ENCODE results near the gene CD8A.

Gene CD8A

GRCh38 chr2:86764661-86765309 lies 25.9 kb downstream of the CD8A start:
- TF ChIP-seq POLR2AphosphoS5 (IDR thresholded peaks at IDR 0.05; ENCODE audit: low read depth) (no peak), CTCF (IDR thresholded peaks at IDR 0.05; ENCODE audit: insufficient read depth, low read length) (peak; percentile 40)
- DNase-seq (ENCODE audit: low read depth in 1 of 2, low spot score in 1 of 2) = peak in 1 of 2 experiments; percentile 36
- H3K4me3 ChIP-seq (replicated peaks; ENCODE audit: insufficient read depth, low read length) = no peak overlapping the region
- no peak overlapping the region for H3K27ac ChIP-seq (replicated peaks)
- no peaks in the 10 kb centered on the region for H3K27me3 ChIP-seq (ENCODE audit: insufficient read depth, poor library complexity, severe bottlenecking)

- DNase-seq (ENCODE audit: low read depth in 1 of 2, low spot score in 1 of 2) = no peak
- Histone ChIP-seq H3K4me3 (replicated peaks; ENCODE audit: insufficient read depth, low read length) (no peak overlapping the region), H3K27me3 (ENCODE audit: insufficient read depth, poor library complexity, severe bottlenecking) (no peaks in the 10 kb centered on the region), H3K27ac (replicated peaks) (no peak overlapping the region)
- TF ChIP-seq CTCF (IDR thresholded peaks at IDR 0.05; ENCODE audit: insufficient read depth, low read length) = no peak
- no peak for TF ChIP-seq GABPA (IDR thresholded peaks at IDR 0.05; ENCODE audit: low read depth)
- no peak for TF ChIP-seq POLR2AphosphoS5 (IDR thresholded peaks at IDR 0.05; ENCODE audit: low read depth)
- no peak for TF ChIP-seq REST (IDR thresholded peaks at IDR 0.05; ENCODE audit: insufficient replicate concordance, low read depth)
Measured at GRCh38 chr2:86760371-86760770, 30.3 kb downstream of the CD8A start.

- no peak for DNase-seq (ENCODE audit: low read depth in 1 of 2, low spot score in 1 of 2)
- Histone ChIP-seq H3K4me3 (replicated peaks; ENCODE audit: insufficient read depth, low read length) (no peak overlapping the region), H3K27me3 (ENCODE audit: insufficient read depth, poor library complexity, severe bottlenecking) (no peaks in the 10 kb centered on the region), H3K27ac (replicated peaks) (no peak overlapping the region)
- TF ChIP-seq REST (IDR thresholded peaks at IDR 0.05; ENCODE audit: insufficient replicate concordance, low read depth) (no peak), SPI1 (IDR thresholded peaks at IDR 0.05; ENCODE audit: borderline replicate concordance, low read depth) (no peak), GABPA (IDR thresholded peaks at IDR 0.05; ENCODE audit: low read depth) (no peak), POLR2AphosphoS5 (IDR thresholded peaks at IDR 0.05; ENCODE audit: low read depth) (no peak), CTCF (IDR thresholded peaks at IDR 0.05; ENCODE audit: insufficient read depth, low read length) (no peak)
Measured at GRCh38 chr2:86758405-86758804, 32.3 kb downstream of the CD8A start.

GRCh38 chr2:86753606-86754005 lies 37.1 kb downstream of the CD8A start:
- DNase-seq (ENCODE audit: low read depth in 1 of 2, low spot score in 1 of 2) = no peak
- H3K27ac ChIP-seq (replicated peaks) = no peak overlapping the region
- TF ChIP-seq CTCF (IDR thresholded peaks at IDR 0.05; ENCODE audit: insufficient read depth, low read length) = no peak
- no peak for TF ChIP-seq REST (IDR thresholded peaks at IDR 0.05; ENCODE audit: insufficient replicate concordance, low read depth)
- no peak for TF ChIP-seq POLR2AphosphoS5 (IDR thresholded peaks at IDR 0.05; ENCODE audit: low read depth)
- no peak for TF ChIP-seq GABPA (IDR thresholded peaks at IDR 0.05; ENCODE audit: low read depth)
- TF ChIP-seq SPI1 (IDR thresholded peaks at IDR 0.05; ENCODE audit: borderline replicate concordance, low read depth) = no peak

More at GRCh38 chr2:86753606-86754005, 37.1 kb downstream of the CD8A start:
- no peak overlapping the region for H3K4me3 ChIP-seq (replicated peaks; ENCODE audit: insufficient read depth, low read length)
- H3K27me3 ChIP-seq (ENCODE audit: insufficient read depth, poor library complexity, severe bottlenecking) = no peaks in the 10 kb centered on the region

Measured in HL-60 (cell line).